Cardiac fibroblast (primary cell): ENCODE measurements around the gene MRPS18C.

ENCODE experiments used
- DNase-seq, 2 donors: peaks; one replicate each; pipeline versions ENCODE4 v3.0.0 to v3.0.0-alpha.2; 2010; ENCODE audit warnings: low read depth in 2 of 2
- H3K4me3 ChIP-seq, 2 donors: replicated peaks in 1 of 2; 1 replicate in 1 of 2; 2 replicates in 1 of 2; pipeline ENCODE4 v1.5.1; 2011; ENCODE audit warnings: low read depth in 2 of 2, low read length in 2 of 2, mild to moderate bottlenecking in 2 of 2, moderate library complexity in 1 of 2
- CTCF ChIP-seq: IDR thresholded peaks from one replicate; pipeline ENCODE4 v1.5.1; 2011; ENCODE audit warnings: low read depth, mild to moderate bottlenecking, low read length, inconsistent platforms

MRPS18C gene

GRCh38 chr4:83455281-83456183 lies at the start of gene MRPS18C, which contains the start of gene HELQ:
MRPS18C (plus strand) TSS chr4:83456058; CDS start chr4:83456078, 20 bp downstream.
HELQ (minus strand) TSS chr4:83455823; CDS start chr4:83455693, 130 bp downstream.
- TF ChIP-seq CTCF = no peak
- H3K4me3 ChIP-seq = peak within 1 kb of the TSS; percentile 85 to 94
- DNase-seq = peak; percentile 99

- no peak for TF ChIP-seq CTCF
- no peak for DNase-seq
- no peak overlapping the region for H3K4me3 ChIP-seq
Measured at GRCh38 chr4:83408908-83409307, 47.0 kb upstream of the MRPS18C start.

DNA sequence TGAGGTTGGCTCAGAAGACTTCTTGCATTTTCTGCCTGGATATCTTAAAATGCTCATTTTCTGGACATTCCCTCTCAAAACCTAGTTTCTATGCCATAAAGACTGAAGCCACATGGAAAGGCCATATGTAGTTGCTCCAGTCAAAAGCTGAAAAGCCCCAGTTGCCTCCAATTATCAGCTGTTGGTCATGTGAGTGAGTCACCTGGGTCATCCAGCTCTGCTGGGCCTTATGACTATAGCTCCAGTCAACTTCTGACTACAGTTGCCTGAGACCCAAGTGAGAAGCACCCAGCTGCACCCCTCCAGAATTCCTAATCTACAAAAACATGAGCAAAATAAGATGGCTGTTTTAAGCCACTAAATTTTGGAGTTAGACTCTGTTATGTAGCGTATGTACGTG lies 42.2 kb upstream of the MRPS18C start:
- no peak overlapping the region for H3K4me3 ChIP-seq
- DNase-seq = no peak
- TF ChIP-seq CTCF = no peak

DNA sequence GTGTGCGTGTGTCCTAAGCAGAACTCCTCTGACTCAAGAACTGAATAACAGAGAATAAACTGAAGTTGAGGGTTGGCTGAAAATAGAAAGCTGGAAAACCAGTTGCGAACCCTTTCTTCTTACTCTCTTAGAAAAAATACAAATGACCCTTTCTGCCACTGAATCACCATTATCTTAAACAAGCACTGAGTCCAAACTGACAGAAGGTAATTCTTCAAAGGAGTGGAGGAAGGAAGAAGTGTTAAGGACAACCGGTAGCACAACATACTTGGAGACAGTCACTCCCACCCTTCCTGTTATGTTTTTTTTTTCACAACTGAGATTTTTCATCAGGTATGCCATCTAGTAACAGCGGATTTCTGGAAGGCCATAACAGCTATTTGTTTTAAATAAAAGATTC lies 38.3 kb upstream of the MRPS18C start:
- DNase-seq = no peak
- TF ChIP-seq CTCF = no peak
- no peak overlapping the region for H3K4me3 ChIP-seq

- TF ChIP-seq CTCF = no peak
- no peak for DNase-seq
- H3K4me3 ChIP-seq = no peak overlapping the region
Measured at GRCh38 chr4:83418211-83418610, 37.6 kb upstream of the MRPS18C start.

DNA sequence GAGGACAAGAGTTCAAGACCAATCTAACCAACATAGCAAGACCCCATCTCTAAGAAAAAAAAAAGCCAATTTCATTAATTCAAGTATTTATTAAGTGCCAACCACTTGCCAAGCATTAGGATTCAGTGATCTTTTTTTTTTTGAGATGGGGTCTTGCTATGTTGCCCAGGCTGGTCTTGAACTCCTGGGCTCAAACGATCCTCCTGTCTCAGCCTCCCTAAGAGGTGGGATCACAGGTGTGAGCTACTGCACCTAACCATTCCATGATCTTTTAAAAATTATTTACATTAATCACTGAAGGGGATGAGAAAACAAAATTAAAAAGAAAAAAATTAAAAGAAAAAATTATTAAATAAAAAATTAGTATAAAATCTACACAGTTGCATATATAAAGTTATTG lies 24.7 kb upstream of the MRPS18C start:
- no peak overlapping the region for H3K4me3 ChIP-seq
- no peak for TF ChIP-seq CTCF
- DNase-seq = no peak
